Natural killer cell (primary cell): ENCODE measurements around the gene ZBTB44. TPM values are rescaled to one million over a fixed set of nuclear protein-coding genes. Genes with fewer than 3 reads are reported as not detected.
"Not testable (repeated sequence)": the region's sequence is repeated elsewhere in the genome, so short reads cannot be mapped to it uniquely, and the experiment has no call there.

Source experiments
- ATAC-seq, 3 donors: fragments of 150-1000 bp in 2 of 3; fragments of 200-7000 bp in 1 of 3; cut with Tn5 transposase; 1 replicate in 1 of 3; 2 replicates in 2 of 3; pipeline ENCODE4 v1.10.0; 2021; ENCODE audit warnings: mild to moderate bottlenecking in 2 of 3, moderate library complexity in 2 of 3
- DNase-seq, 2 donors: peaks; one replicate each; pipeline versions ENCODE4 v3.0.0 to v3.0.0-alpha.2; 2013 to 2021; ENCODE audit warnings: mixed read lengths in 1 of 2
- H3K27ac ChIP-seq: one replicate; pipeline ENCODE4 v1.5.1; 2013; ENCODE audit warnings: mild to moderate bottlenecking, low read length
- H3K27me3 ChIP-seq: one replicate; pipeline ENCODE4 v1.6.1; 2013; ENCODE audit warnings: low read length; ENCODE audit not compliant: control insufficient read depth, insufficient read depth
- H3K36me3 ChIP-seq: one replicate; pipeline ENCODE4 v1.6.1; 2013; ENCODE audit warnings: low read length; ENCODE audit not compliant: control insufficient read depth, insufficient read depth
- H3K4me1 ChIP-seq: one replicate; pipeline ENCODE4 v1.6.1; 2013; ENCODE audit warnings: low read length; ENCODE audit not compliant: control insufficient read depth, insufficient read depth
- H3K4me3 ChIP-seq: one replicate; pipeline ENCODE4 v1.5.1; 2013; ENCODE audit warnings: low read length
- H3K9me3 ChIP-seq: one replicate; pipeline ENCODE4 v1.6.1; 2013; ENCODE audit warnings: low read length; ENCODE audit not compliant: control insufficient read depth, insufficient read depth
- H3K27ac Mint-ChIP-seq, 2 donors: one replicate each; pipeline ENCODE4 v1.8.0; 2022; ENCODE audit warnings: mild to moderate bottlenecking in 2 of 2, mixed read lengths in 2 of 2, moderate library complexity in 1 of 2
- H3K27me3 Mint-ChIP-seq, 2 donors: one replicate each; pipeline ENCODE4 v1.8.0; 2022; ENCODE audit warnings: low read depth in 2 of 2, mixed read lengths in 2 of 2
- H3K36me3 Mint-ChIP-seq: one replicate; pipeline ENCODE4 v1.8.0; 2022; ENCODE audit warnings: mixed read lengths
- H3K4me1 Mint-ChIP-seq, 2 donors: one replicate each; pipeline ENCODE4 v1.8.0; 2022; ENCODE audit warnings: mixed read lengths in 2 of 2
- H3K4me3 Mint-ChIP-seq: one replicate; pipeline ENCODE4 v1.8.0; 2022; ENCODE audit warnings: mild to moderate bottlenecking, moderate library complexity, mixed read lengths
- H3K9me3 Mint-ChIP-seq, 2 donors: one replicate each; pipeline ENCODE4 v1.8.0; 2022; ENCODE audit warnings: mixed read lengths in 2 of 2
- CTCF ChIP-seq: fragments of 200-600 bp; IDR thresholded peaks from one replicate; pipeline ENCODE4 v1.8.0; 2022; ENCODE audit warnings: antibody characterized with exemption
- WGBS: methylation state at CpG from one replicate; pipeline ENCODE4 v1.1.7; 2013; ENCODE audit warnings: missing lambda C conversion rate; ENCODE audit not compliant: insufficient coverage; 5-methylcytosine and 5-hydroxymethylcytosine counted together
- intact Hi-C: fragments of 100-400 bp; cut with micrococcal nuclease; formaldehyde crosslinking; loops from one replicate; pipeline ENCODE4 v1.14.2; 2022
- total RNA-seq, 4 donors: library from RNA; stranded (reverse); fragments of 120-200 nt in 1 of 4; gene quantifications; one replicate each; pipeline versions ENCODE4 v1.2.3 to v1.2.4, GENCODE V29; 2013 to 2022

ZBTB44 gene
- total RNA-seq, 3 donors from 2014 or later (not counting 1 experiment from before 2014, with no cell fraction given): 103 to 131 (median 105) TPM

GRCh38 chr11:130282111-130282510 lies 32.6 kb downstream of the ZBTB44 start:
- no peaks in the 10 kb centered on the region for H3K9me3 ChIP-seq
- H3K9me3 Mint-ChIP-seq: no peaks in the 10 kb centered on the region
- no peaks in the 10 kb centered on the region for H3K27me3 ChIP-seq
- H3K36me3 Mint-ChIP-seq: peaks cover 11% of the 10 kb centered on the region
- no peak for TF ChIP-seq CTCF
- DNase-seq: no peak
- no peak overlapping the region for H3K27ac ChIP-seq
- no peak overlapping the region for H3K4me3 Mint-ChIP-seq
- no peaks in the 10 kb centered on the region for H3K36me3 ChIP-seq
- H3K4me1 Mint-ChIP-seq: peaks cover 44 to 60% of the 10 kb centered on the region in 2 donors
- no peaks in the 10 kb centered on the region for H3K4me1 ChIP-seq
- WGBS: 100% methylated on average over 2 of the region's 2 CpGs
- intact Hi-C loops: no loop called here
- no peaks in the 10 kb centered on the region for H3K27me3 Mint-ChIP-seq
- peak overlapping the region; percentile 4 to 67 for H3K27ac Mint-ChIP-seq
- no peak for ATAC-seq
- no peak overlapping the region for H3K4me3 ChIP-seq

DNA sequence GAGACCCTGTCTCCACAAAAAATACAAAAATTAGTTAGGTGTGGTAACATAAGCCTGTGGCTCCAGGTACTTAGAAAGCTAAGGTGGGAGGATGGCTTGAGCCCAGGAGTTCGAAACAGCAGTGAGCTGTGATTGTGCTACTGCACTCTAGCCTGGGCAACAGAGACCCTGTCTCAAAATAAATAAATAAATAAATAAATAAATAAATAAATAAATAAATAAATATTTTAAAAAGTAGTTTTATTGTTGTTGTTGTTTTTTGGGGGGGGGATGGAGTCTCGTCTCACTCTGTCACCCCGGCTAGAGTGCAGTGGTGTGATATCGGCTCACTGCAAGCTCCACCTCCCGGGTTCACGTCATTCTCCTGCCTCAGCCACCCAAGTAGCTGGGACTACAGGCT lies 33.4 kb downstream of the ZBTB44 start:
- H3K27me3 ChIP-seq, H3K27ac ChIP-seq, H3K27ac Mint-ChIP-seq, H3K4me1 ChIP-seq, H3K9me3 ChIP-seq, intact Hi-C loops, H3K4me3 ChIP-seq, H3K9me3 Mint-ChIP-seq, H3K36me3 Mint-ChIP-seq, DNase-seq, ATAC-seq, H3K36me3 ChIP-seq, H3K4me3 Mint-ChIP-seq, H3K27me3 Mint-ChIP-seq: not testable (repeated sequence)
- WGBS: 95% methylated on average over 6 of the region's 6 CpGs
- peaks cover 41 to 58% of the 10 kb centered on the region in 2 donors for H3K4me1 Mint-ChIP-seq

DNA sequence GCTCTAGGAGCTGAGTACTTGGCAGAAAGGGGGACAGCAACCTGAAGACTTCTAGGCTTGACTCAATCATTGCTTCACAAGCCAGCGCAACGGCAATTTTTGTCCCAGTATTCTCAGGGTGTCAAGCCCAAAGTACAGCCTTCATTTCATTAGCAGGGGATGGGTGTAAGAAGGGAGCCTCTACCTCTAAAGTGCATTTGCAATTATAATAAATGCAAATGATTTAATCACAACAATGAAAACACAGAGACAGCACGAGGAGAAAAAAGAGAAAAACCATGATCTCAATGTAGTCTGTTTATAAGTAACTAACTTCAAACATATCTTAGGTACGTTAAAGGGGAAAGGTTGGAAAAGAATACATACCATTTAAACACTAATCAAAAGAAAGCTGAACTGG lies 34.7 kb downstream of the ZBTB44 start:
- Mint-ChIP-seq H3K9me3 (no peaks in the 10 kb centered on the region), H3K4me3 (no peak overlapping the region), H3K27me3 (no peaks in the 10 kb centered on the region), H3K27ac (peak overlapping the region; percentile 7 to 56), H3K4me1 (peaks cover 36 to 54% of the 10 kb centered on the region in 2 donors), H3K36me3 (peaks cover 7% of the 10 kb centered on the region)
- Histone ChIP-seq H3K27ac (no peak overlapping the region), H3K9me3 (no peaks in the 10 kb centered on the region), H3K36me3 (peaks cover 2% of the 10 kb centered on the region), H3K4me1 (no peaks in the 10 kb centered on the region), H3K4me3 (no peak overlapping the region), H3K27me3 (no peaks in the 10 kb centered on the region)
- intact Hi-C loops: no loop called here
- 95% methylated on average over 2 of the region's 4 CpGs for WGBS
- DNase-seq (no peak), ATAC-seq (no peak)
- TF ChIP-seq CTCF: no peak

DNA sequence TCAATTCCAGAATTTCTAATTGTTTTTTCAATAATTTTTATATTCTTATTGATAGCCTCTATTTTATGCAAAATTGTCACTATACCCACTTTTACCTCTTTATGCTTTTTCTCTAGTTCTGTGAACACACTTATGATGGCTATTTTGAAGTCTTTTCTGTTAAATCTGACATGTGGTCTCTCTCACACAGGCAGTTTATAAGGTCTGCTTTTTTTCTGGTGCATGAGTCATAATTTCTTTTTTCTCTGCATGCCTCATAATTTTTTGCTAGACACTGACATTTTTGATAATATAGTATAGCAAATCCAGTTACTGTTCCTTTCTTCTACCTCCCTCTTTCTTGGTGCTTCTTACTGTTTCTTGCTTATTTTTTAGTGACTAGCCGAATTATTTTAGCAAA lies 36.0 kb downstream of the ZBTB44 start:
- no peaks in the 10 kb centered on the region for H3K27me3 Mint-ChIP-seq
- peak overlapping the region; percentile 23 for H3K4me3 Mint-ChIP-seq
- ATAC-seq (peak in 1 of 3 donors; percentile 52), DNase-seq (no peak)
- no peaks in the 10 kb centered on the region for H3K9me3 ChIP-seq
- H3K4me1 ChIP-seq: no peaks in the 10 kb centered on the region
- H3K36me3 Mint-ChIP-seq: peaks cover 7% of the 10 kb centered on the region
- peak overlapping the region; percentile 36 to 56 for H3K27ac Mint-ChIP-seq
- no peaks in the 10 kb centered on the region for H3K27me3 ChIP-seq
- H3K36me3 ChIP-seq: peaks cover 2% of the 10 kb centered on the region
- H3K4me1 Mint-ChIP-seq: peaks cover 36 to 59% of the 10 kb centered on the region in 2 donors
- no peaks in the 10 kb centered on the region for H3K9me3 Mint-ChIP-seq
- TF ChIP-seq CTCF: no peak
- 94% methylated on average over 1 of the region's 1 CpG for WGBS
- no peak overlapping the region for H3K27ac ChIP-seq
- H3K4me3 ChIP-seq: no peak overlapping the region
- intact Hi-C loops: no loop called here
